PC-3 (cell line): ENCODE results near the gene ANKRD13C. TPM values are rescaled to one million over a fixed set of nuclear protein-coding genes. Genes with fewer than 3 reads are reported as not detected.

ENCODE experiments used
- ATAC-seq: fragments of 200-7000 bp; cut with Tn5 transposase; 2 replicates; pipeline ENCODE4 v1.9.1; 2020; ENCODE audit warnings: mild to moderate bottlenecking, moderate library complexity
- BruUV-seq: library from RNA; stranded (reverse); fragments of 400-500 nt; replicated peaks from 2 replicates; lab custom pipeline; 2021; lab: Mats Ljungman, UMichigan
- CTCF ChIA-PET: fragments of 300-600 bp; sonication (Branson Sonifier 250); formaldehyde crosslinking; loops from one replicate; lab custom pipeline; 2022; ENCODE audit warnings: antibody characterized with exemption; lab: Charles Lee
- POLR2A ChIA-PET: fragments of 300-600 bp; sonication (Branson Sonifier 250); formaldehyde crosslinking; loops from one replicate; lab custom pipeline; 2022; ENCODE audit warnings: antibody characterized with exemption; ENCODE audit not compliant: unreplicated experiment; lab: Charles Lee
- DNase-seq: peaks from one replicate; pipeline ENCODE4 v3.0.0-alpha.2; 2015
- H2AFZ ChIP-seq: fragments of 300-600 bp; sonication (generic); 2 replicates; pipeline ENCODE4 v1.6.0; 2016; ENCODE audit warnings: antibody characterized with exemption, low read length
- H3F3A ChIP-seq: fragments of 300-600 bp; sonication (generic); one replicate; pipeline ENCODE4 v1.6.0; 2017; ENCODE audit warnings: antibody characterized with exemption, low read length, control low read depth, mild to moderate bottlenecking; ENCODE audit not compliant: unreplicated experiment
- H3K27ac ChIP-seq: fragments of 300-600 bp; sonication (generic); 2 replicates; pipeline ENCODE4 v1.5.1; 2016; ENCODE audit warnings: mild to moderate bottlenecking, low read length
- H3K27me3 ChIP-seq: fragments of 300-600 bp; sonication (generic); 2 replicates; pipeline ENCODE4 v1.6.1; 2016; ENCODE audit warnings: low read length, mixed read lengths
- H3K36me3 ChIP-seq: fragments of 300-600 bp; sonication (generic); 2 replicates; pipeline ENCODE4 v1.6.1; 2016; ENCODE audit warnings: low read depth, mixed run types, low read length, mixed read lengths
- H3K4me1 ChIP-seq: fragments of 300-600 bp; sonication (generic); 2 replicates; pipeline ENCODE4 v1.5.1; 2016; ENCODE audit warnings: low read length; ENCODE audit not compliant: insufficient read depth
- H3K4me2 ChIP-seq: fragments of 300-600 bp; sonication (generic); 2 replicates; pipeline ENCODE4 v1.6.0; 2016; ENCODE audit warnings: low read length
- H3K4me3 ChIP-seq: fragments of 300-600 bp; sonication (generic); 2 replicates; pipeline ENCODE4 v1.5.1; 2016; ENCODE audit warnings: mild to moderate bottlenecking, low read length, mixed read lengths
- H3K79me2 ChIP-seq: fragments of 300-600 bp; sonication (generic); 2 replicates; pipeline ENCODE4 v1.6.1; 2017; ENCODE audit warnings: low read length, mixed read lengths
- H3K9ac ChIP-seq: fragments of 300-600 bp; sonication (generic); 2 replicates; pipeline ENCODE4 v1.6.0; 2016; ENCODE audit warnings: mild to moderate bottlenecking, low read length
- H3K9me2 ChIP-seq: fragments of 300-600 bp; sonication (generic); replicated peaks from 2 replicates; pipeline ENCODE4 v1.6.1; 2016; ENCODE audit warnings: mixed run types, low read length, mixed read lengths
- H3K9me3 ChIP-seq: fragments of 300-600 bp; sonication (generic); 2 replicates; pipeline ENCODE4 v1.6.1; 2016; ENCODE audit warnings: low read length, mixed read lengths
- H4K20me1 ChIP-seq: fragments of 300-600 bp; sonication (generic); 2 replicates; pipeline ENCODE4 v1.6.1; 2016; ENCODE audit warnings: low read length, mixed read lengths
- CTCF ChIP-seq: fragments of 300-600 bp; sonication (generic); conservative IDR thresholded peaks from 2 replicates; pipeline ENCODE4 v1.5.1; 2017; ENCODE audit warnings: antibody characterized with exemption, low read depth, mild to moderate bottlenecking, low read length
- EZH2 ChIP-seq: fragments of 300-600 bp; sonication (generic); IDR thresholded peaks from one replicate; pipeline ENCODE4 v1.6.1; 2017; ENCODE audit warnings: antibody characterized with exemption, mild to moderate bottlenecking, low read length; ENCODE audit not compliant: unreplicated experiment
- EZH2phosphoT487 ChIP-seq: fragments of 300-600 bp; sonication (generic); IDR thresholded peaks from 2 replicates; pipeline ENCODE4 v1.6.1; 2018; ENCODE audit warnings: mild to moderate bottlenecking, antibody characterized with exemption, low read length, borderline replicate concordance
- intact Hi-C: fragments of 100-400 bp; cut with micrococcal nuclease; formaldehyde crosslinking; loops from 2 replicates; pipeline ENCODE4 v1.9.0; 2023
- total RNA-seq: library from RNA; depleted of rRNA; stranded (reverse); fragments of >200 nt; gene quantifications from 2 replicates; pipeline ENCODE4 v1.2.3, GENCODE V29; 2014

ANKRD13C gene
- total RNA-seq, 1 experiment from 2014 or later: 41.5 TPM

- Histone ChIP-seq H3K27ac (peak overlapping the region; percentile 66), H3K79me2 (peaks cover 45% of the 10 kb centered on the region), H3F3A (no peaks in the 10 kb centered on the region), H3K27me3 (no peaks in the 10 kb centered on the region), H3K4me2 (peak overlapping the region; percentile 57), H4K20me1 (no peaks in the 10 kb centered on the region), H3K9me3 (no peaks in the 10 kb centered on the region), H3K9ac (peak overlapping the region; percentile 50), H3K4me3 (peak overlapping the region; percentile 49; the same call in 1 of the 2 replicates), H2AFZ (no peak overlapping the region), H3K4me1 (peaks cover 47% of the 10 kb centered on the region), H3K36me3 (no peaks in the 10 kb centered on the region), H3K9me2 (no peaks in the 10 kb centered on the region)
- intact Hi-C loops: loop anchor here (2.0 kb wide), 2 partner anchors 14 to 28 kb away; no protein-coding TSS in a partner anchor
- BruUV-seq: no TSS peak
- DNase-seq: peak; percentile 91
- CTCF ChIA-PET: no interaction called here
- ATAC-seq: peak; percentile 52
- TF ChIP-seq CTCF (no peak), EZH2phosphoT487 (no peak), EZH2 (no peak)
- POLR2A ChIA-PET: no interaction called here
These were observed 4.5 kb upstream of the ANKRD13C start for GRCh38 chr1:70358921-70359564.

GRCh38 chr1:70355920-70356319, 1.4 kb upstream of the ANKRD13C start:
- Histone ChIP-seq H3K4me3 (no peak overlapping the region), H3K9me2 (no peaks in the 10 kb centered on the region), H3F3A (no peaks in the 10 kb centered on the region), H3K36me3 (no peaks in the 10 kb centered on the region), H4K20me1 (peaks cover 19% of the 10 kb centered on the region), H2AFZ (no peak overlapping the region), H3K27me3 (no peaks in the 10 kb centered on the region), H3K27ac (peak overlapping the region; percentile 92), H3K4me1 (peaks cover 52% of the 10 kb centered on the region), H3K79me2 (peaks cover 76% of the 10 kb centered on the region), H3K4me2 (peak overlapping the region; percentile 90; the same call in 1 of the 2 replicates), H3K9ac (no peak overlapping the region), H3K9me3 (no peaks in the 10 kb centered on the region)
- TF ChIP-seq CTCF (no peak), EZH2phosphoT487 (no peak), EZH2 (no peak)
- ATAC-seq: no peak
- intact Hi-C loops: no loop called here
- no peak for DNase-seq
- no TSS peak for BruUV-seq
- ChIA-PET POLR2A (no interaction called here), CTCF (no interaction called here)

GRCh38 chr1:70355111-70355407, 537 bp upstream of the ANKRD13C start:
- intact Hi-C loops: no loop called here
- ChIA-PET POLR2A (interaction anchor here (0.6 to 3.0 kb wide), 5 partner anchors 15 to 708 kb away, joined by 3 to 22 read pairs (median 6); partner anchors contain the start of gene CTH), CTCF (no interaction called here)
- TF ChIP-seq EZH2phosphoT487 (no peak), CTCF (no peak), EZH2 (no peak)
- H3K9me3 ChIP-seq: no peaks in the 10 kb centered on the region
- peaks cover 23% of the 10 kb centered on the region for H4K20me1 ChIP-seq
- H3K27ac ChIP-seq: peak overlapping the region; percentile 92
- no peaks in the 10 kb centered on the region for H3K9me2 ChIP-seq
- H3K4me2 ChIP-seq: peak overlapping the region; percentile 90
- peak overlapping the region; percentile 98 for H3K9ac ChIP-seq
- peak overlapping the region; percentile 94 for H3K4me3 ChIP-seq
- H3K79me2 ChIP-seq: peaks cover 83% of the 10 kb centered on the region
- no peaks in the 10 kb centered on the region for H3K36me3 ChIP-seq
- DNase-seq (no peak), ATAC-seq (no peak)
- no peaks in the 10 kb centered on the region for H3F3A ChIP-seq
- BruUV-seq: TSS peak; percentile 59
- H2AFZ ChIP-seq: peak overlapping the region; percentile 66
- H3K27me3 ChIP-seq: no peaks in the 10 kb centered on the region
- H3K4me1 ChIP-seq: peaks cover 53% of the 10 kb centered on the region
